H1 (cell line): ENCODE data around the gene CACNA2D4. TPM values are rescaled to one million over a fixed set of nuclear protein-coding genes. Genes with fewer than 3 reads are reported as not detected.

ENCODE experiments used
- CTCF ChIA-PET: fragments of 300-600 bp; sonication (Branson Sonifier 250); formaldehyde crosslinking; loops from one replicate; lab custom pipeline; 2021; ENCODE audit not compliant: partially characterized antibody; lab: Charles Lee
- POLR2A ChIA-PET: fragments of 300-600 bp; sonication (Branson Sonifier 250); formaldehyde crosslinking; loops from one replicate; lab custom pipeline; 2021; ENCODE audit warnings: inconsistent platforms; ENCODE audit not compliant: partially characterized antibody; lab: Charles Lee
- DNase-seq, 2 experiments: peaks; one replicate each; pipeline versions ENCODE4 v3.0.0 to v3.0.0-alpha.2; 2010 to 2022; ENCODE audit warnings: low spot score in 2 of 2, low read depth in 1 of 2, mixed read lengths in 1 of 2
- FAIRE-seq: peaks from 2 replicates; lab custom pipeline; 2011; peaks lifted over from hg19 to GRCh38; lab: Jason Lieb, UNC
- H2AFZ ChIP-seq: 2 replicates; pipeline ENCODE4 v1.8.1; 2012; ENCODE audit warnings: low read length, inconsistent platforms
- H2AK5ac ChIP-seq: 2 replicates; pipeline ENCODE4 v1.6.1; 2013; ENCODE audit warnings: low read depth, low read length
- H2BK120ac ChIP-seq: replicated peaks from 2 replicates; pipeline ENCODE3; 2013; ENCODE audit warnings: low read depth, low read length, inconsistent platforms
- H2BK12ac ChIP-seq: 2 replicates; pipeline ENCODE4 v1.6.1; 2013; ENCODE audit warnings: low read depth, low read length
- H2BK15ac ChIP-seq: 2 replicates; pipeline ENCODE4 v1.6.1; 2013; ENCODE audit warnings: low read length
- H2BK20ac ChIP-seq: 2 replicates; pipeline ENCODE4 v1.6.1; 2013; ENCODE audit warnings: low read length
- H2BK5ac ChIP-seq: 2 replicates; pipeline ENCODE4 v1.6.1; 2013; ENCODE audit warnings: low read depth, low read length
- H3K14ac ChIP-seq: 2 replicates; pipeline ENCODE4 v1.6.1; 2013; ENCODE audit warnings: inconsistent platforms; ENCODE audit not compliant: insufficient read length
- H3K18ac ChIP-seq: 2 replicates; pipeline ENCODE4 v1.6.1; 2013; ENCODE audit warnings: low read length; ENCODE audit errors: extremely low read depth
- H3K23ac ChIP-seq: 2 replicates; pipeline ENCODE4 v1.6.1; 2013; ENCODE audit warnings: inconsistent platforms; ENCODE audit not compliant: insufficient read length
- H3K23me2 ChIP-seq: 2 replicates; pipeline ENCODE4 v1.6.1; 2013; ENCODE audit warnings: low read depth, low read length
- H3K27ac ChIP-seq: 2 replicates; pipeline ENCODE4 v1.6.1; 2011; ENCODE audit warnings: low read depth, low read length, inconsistent platforms
- H3K27me3 ChIP-seq, 4 experiments: replicated peaks in 1 of 4; 1 replicate in 1 of 4; 2 replicates in 3 of 4; pipeline versions ENCODE4 v1.6.1 to v1.8.1; 2011 to 2013; ENCODE audit warnings: low read length in 3 of 4, mild to moderate bottlenecking in 3 of 4, inconsistent platforms in 2 of 4, mixed read lengths in 2 of 4, moderate library complexity in 1 of 4; ENCODE audit not compliant: control insufficient read depth in 3 of 4, insufficient read depth in 3 of 4; ENCODE audit errors: extremely low read depth in 1 of 4
- H3K36me3 ChIP-seq, 4 experiments: 2 replicates each; pipeline versions ENCODE4 v1.6.1 to v1.8.1; 2011 to 2013; ENCODE audit warnings: mild to moderate bottlenecking in 4 of 4, low read length in 3 of 4, moderate library complexity in 2 of 4, control low read depth in 1 of 4, inconsistent platforms in 1 of 4; ENCODE audit not compliant: insufficient read depth in 4 of 4, control insufficient read depth in 2 of 4
- H3K4ac ChIP-seq: replicated peaks from 2 replicates; pipeline ENCODE3; 2013; ENCODE audit warnings: low read length, low read depth, mixed read lengths, inconsistent platforms; ENCODE audit not compliant: insufficient read length
- H3K4me1 ChIP-seq, 4 experiments: replicated peaks in 1 of 4; 1 replicate in 1 of 4; 2 replicates in 3 of 4; pipeline versions ENCODE4 v1.6.1 to v1.8.1; 2011 to 2013; ENCODE audit warnings: low read length in 3 of 4, inconsistent platforms in 2 of 4, mixed read lengths in 1 of 4; ENCODE audit not compliant: insufficient read depth in 4 of 4, control insufficient read depth in 3 of 4
- H3K4me2 ChIP-seq, 2 experiments: 2 replicates each; pipeline versions ENCODE4 v1.6.1 to v1.8.1; 2011 to 2013; ENCODE audit warnings: low read depth in 2 of 2, low read length in 2 of 2, control low read depth in 1 of 2, inconsistent platforms in 1 of 2, mild to moderate bottlenecking in 1 of 2; ENCODE audit not compliant: insufficient read depth in 1 of 2
- H3K4me3 ChIP-seq, 4 experiments: fragments of 200-600, 300-600 bp in 1 of 4; sonication (generic), shearing (Covaris generic), sonication (Bioruptor Twin) in 1 of 4; 2 replicates each; pipeline versions ENCODE4 v1.5.1 to v1.8.1; 2011 to 2016; ENCODE audit warnings: low read length in 4 of 4, low read depth in 3 of 4, control low read depth in 2 of 4, inconsistent platforms in 2 of 4, mild to moderate bottlenecking in 2 of 4, mixed read lengths in 1 of 4, moderate library complexity in 1 of 4; ENCODE audit not compliant: insufficient read depth in 2 of 4; ENCODE audit errors: extremely low read depth in 1 of 4
- H3K56ac ChIP-seq: replicated peaks from 2 replicates; pipeline ENCODE3; 2013; ENCODE audit warnings: low read depth, mild to moderate bottlenecking, mixed read lengths, low read length, inconsistent platforms; ENCODE audit not compliant: insufficient read length
- H3K79me1 ChIP-seq: 2 replicates; pipeline ENCODE4 v1.6.1; 2013; ENCODE audit warnings: low read depth, low read length, control low read depth
- H3K79me2 ChIP-seq, 2 experiments: 2 replicates each; pipeline versions ENCODE4 v1.6.1 to v1.8.1; 2012 to 2013; ENCODE audit warnings: low read length in 2 of 2, mild to moderate bottlenecking in 2 of 2, inconsistent platforms in 1 of 2; ENCODE audit not compliant: insufficient read depth in 2 of 2, control insufficient read depth in 1 of 2
- H3K9ac ChIP-seq, 4 experiments: replicated peaks in 1 of 4; 1 replicate in 1 of 4; 2 replicates in 3 of 4; pipeline versions ENCODE4 v1.6.1 to v1.8.1; 2011 to 2013; ENCODE audit warnings: low read depth in 3 of 4, low read length in 3 of 4, control low read depth in 2 of 4, mild to moderate bottlenecking in 2 of 4, moderate library complexity in 2 of 4, inconsistent platforms in 1 of 4; ENCODE audit errors: extremely low read depth in 1 of 4
- H3K9me3 ChIP-seq, 2 experiments: 2 replicates each; pipeline versions ENCODE4 v1.6.1 to v1.8.1; 2012 to 2013; ENCODE audit warnings: mild to moderate bottlenecking in 2 of 2, moderate library complexity in 2 of 2, control low read depth in 1 of 2, inconsistent platforms in 1 of 2, low read depth in 1 of 2, low read length in 1 of 2, mixed read lengths in 1 of 2; ENCODE audit not compliant: insufficient read depth in 2 of 2
- H4K20me1 ChIP-seq, 2 experiments: replicated peaks in 1 of 2; 2 replicates each; pipeline versions ENCODE3 to v1.8.1; 2011 to 2013; ENCODE audit warnings: inconsistent platforms in 2 of 2, low read length in 2 of 2, mild to moderate bottlenecking in 1 of 2; ENCODE audit not compliant: insufficient read depth in 2 of 2, control insufficient read depth in 1 of 2
- H4K5ac ChIP-seq: 2 replicates; pipeline ENCODE4 v1.6.1; 2013; ENCODE audit warnings: low read length, low read depth, mixed read lengths, inconsistent platforms; ENCODE audit not compliant: insufficient read length
- H4K8ac ChIP-seq: 2 replicates; pipeline ENCODE4 v1.8.0; 2013; ENCODE audit warnings: mild to moderate bottlenecking, moderate library complexity, low read length, inconsistent platforms; ENCODE audit not compliant: insufficient read depth; ENCODE audit errors: extremely low read depth
- H4K91ac ChIP-seq: replicated peaks from 2 replicates; pipeline ENCODE3; 2013; ENCODE audit warnings: low read length, mixed read lengths, inconsistent platforms; ENCODE audit not compliant: insufficient read length
- SP4 ChIP-seq: IDR thresholded peaks from 2 replicates; pipeline ENCODE4 v1.6.1; 2012; ENCODE audit warnings: low read length, inconsistent platforms
- WGBS, 2 experiments: shearing (Covaris generic) in 1 of 2; methylation state at CpG; one replicate each; pipeline versions ENCODE4 v1.1.6 to v1.1.7; 2013 to 2015; ENCODE audit warnings: low lambda C conversion rate in 2 of 2, mixed read lengths in 2 of 2, inconsistent platforms in 1 of 2, low coverage in 1 of 2, missing lambda C conversion rate in 1 of 2; ENCODE audit not compliant: insufficient replicate concordance in 2 of 2, insufficient coverage in 1 of 2, insufficient read length in 1 of 2; ENCODE audit errors: extremely low coverage in 1 of 2, missing lambda C conversion rate in 1 of 2; 5-methylcytosine and 5-hydroxymethylcytosine counted together
- polyA plus RNA-seq, 7 experiments: library from polyadenylated mRNA; depleted of rRNA in 3 of 7; stranded (reverse) in 5 of 7; unstranded in 2 of 7; fragments of >200 nt in 5 of 7; fragments of 200-250 nt in 2 of 7; gene quantifications; 1 replicate in 5 of 7; 2 replicates in 1 of 7; 4 replicates in 1 of 7; pipeline versions ENCODE4 v1.2.1 to v1.2.3, GENCODE V29; 2011 to 2013; ENCODE audit warnings: missing spikeins in 2 of 7, mixed read lengths in 2 of 7
- total RNA-seq: library from RNA; stranded (reverse); fragmentation: NEBNext Ultra II Directional; extraction: Animal tissue kit (Norgen Biotek cat#: 25700); gene quantifications from 2 replicates; pipeline ENCODE4 v1.2.1, GENCODE V29; 2021

The CACNA2D4 gene
- total and polyA plus RNA-seq, 2 of the 8 experiments (the other 6 are each of a cell fraction or from before 2014, with no cell fraction given) = 0.44 to 0.88 TPM

- Histone ChIP-seq H3K23ac (no peak overlapping the region), H3K27me3 (no peaks in the 10 kb centered on the region; a peak in 2 of 7 replicates), H3K4me1 (peaks cover 0 to 5% (median under 1%) of the 10 kb centered on the region in 4 experiments; a peak in 3 of 7 replicates), H4K8ac (peak overlapping the region; percentile 30; the same call in 1 of the 2 replicates), H3K4me3 (no peak overlapping the region), H3K4me2 (no peak overlapping the region), H3K79me1 (no peaks in the 10 kb centered on the region; the same call in 1 of the 2 replicates), H2BK5ac (no peak overlapping the region), H2BK20ac (no peak overlapping the region)
- POLR2A ChIA-PET = no interaction called here
- WGBS, 2 experiments = 88% methylated on average over 7 of the region's 7 CpGs; no CpG with 5 or more reads in 1 of the 2 experiments
- TF ChIP-seq SP4 = no peak
- TF ChIP-seq, all 59 proteins: peak for 0
- CTCF ChIA-PET = interaction anchor here (0.9 to 1.0 kb wide), 2 partner anchors 67 to 219 kb away, joined by 3 read pairs; no protein-coding TSS in a partner anchor
- Histone ChIP-seq H3K36me3 (no peaks in the 10 kb centered on the region), H3K79me2 (no peaks in the 10 kb centered on the region), H2AK5ac (no peak overlapping the region), H2BK12ac (no peak overlapping the region), H2BK15ac (no peak overlapping the region), H2AFZ (no peak overlapping the region), H2BK120ac (no peak overlapping the region), H3K27ac (no peak overlapping the region), H3K18ac (no peak overlapping the region), H3K4ac (no peak overlapping the region), H3K14ac (no peak overlapping the region), H4K91ac (no peak overlapping the region), H4K5ac (no peak overlapping the region), H4K20me1 (peaks cover 0 to 3% of the 10 kb centered on the region in 2 experiments), H3K56ac (no peak overlapping the region), H3K9me3 (peaks cover 0 to 2% of the 10 kb centered on the region in 2 experiments; a peak in 1 of 4 replicates), H3K23me2 (peaks cover 3% of the 10 kb centered on the region; the same call in 1 of the 2 replicates), H3K9ac (no peak overlapping the region)
- DNase-seq (peak in 1 of 2 experiments; percentile 33), FAIRE-seq (no peak)
These were observed 46.0 kb downstream of the CACNA2D4 start for GRCh38 chr12:1872448-1872847.
